Measurements from ENCODE around the gene CSMD2. TPM values are rescaled to one million over a fixed set of nuclear protein-coding genes. Genes with fewer than 3 reads are reported as not detected.

CSMD2 gene
- polyA plus RNA-seq, 1 experiment = 1.8 TPM

DNA sequence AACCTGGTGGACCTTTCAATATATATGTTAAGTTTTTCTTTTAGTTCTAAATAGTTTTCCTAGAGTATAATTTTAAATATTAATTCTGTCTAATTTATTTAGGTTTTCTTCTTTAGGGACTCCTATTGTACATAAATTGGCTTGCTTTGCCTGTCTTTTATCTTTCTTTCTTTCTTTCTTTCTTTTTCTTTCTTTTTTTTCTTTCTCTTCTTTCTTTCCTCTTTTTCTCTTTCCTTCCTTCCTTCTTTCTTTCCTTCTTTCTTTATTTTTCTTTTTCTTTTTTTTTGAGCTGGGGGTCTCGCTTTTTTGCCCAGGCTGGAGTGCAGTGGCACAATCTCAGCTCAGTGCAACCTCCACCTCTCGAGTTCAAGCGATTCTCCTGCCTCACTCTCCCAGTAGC, 657.4 kb downstream of the CSMD2 start:
- POLR2A ChIA-PET = no interaction called here
- H3K27me3 ChIP-seq (ENCODE audit: control insufficient read depth, insufficient read depth, low read length) = no peaks in the 10 kb centered on the region
- no peaks in the 10 kb centered on the region for H3K36me3 ChIP-seq (ENCODE audit: control insufficient read depth, insufficient read depth, low read length)
- CTCF ChIA-PET = no interaction called here
- H3K4me3 ChIP-seq (ENCODE audit: low read depth, low read length) = no peak overlapping the region
- DNase-seq (ENCODE audit: low read depth) = no peak
- TF ChIP-seq, protein P1, sequence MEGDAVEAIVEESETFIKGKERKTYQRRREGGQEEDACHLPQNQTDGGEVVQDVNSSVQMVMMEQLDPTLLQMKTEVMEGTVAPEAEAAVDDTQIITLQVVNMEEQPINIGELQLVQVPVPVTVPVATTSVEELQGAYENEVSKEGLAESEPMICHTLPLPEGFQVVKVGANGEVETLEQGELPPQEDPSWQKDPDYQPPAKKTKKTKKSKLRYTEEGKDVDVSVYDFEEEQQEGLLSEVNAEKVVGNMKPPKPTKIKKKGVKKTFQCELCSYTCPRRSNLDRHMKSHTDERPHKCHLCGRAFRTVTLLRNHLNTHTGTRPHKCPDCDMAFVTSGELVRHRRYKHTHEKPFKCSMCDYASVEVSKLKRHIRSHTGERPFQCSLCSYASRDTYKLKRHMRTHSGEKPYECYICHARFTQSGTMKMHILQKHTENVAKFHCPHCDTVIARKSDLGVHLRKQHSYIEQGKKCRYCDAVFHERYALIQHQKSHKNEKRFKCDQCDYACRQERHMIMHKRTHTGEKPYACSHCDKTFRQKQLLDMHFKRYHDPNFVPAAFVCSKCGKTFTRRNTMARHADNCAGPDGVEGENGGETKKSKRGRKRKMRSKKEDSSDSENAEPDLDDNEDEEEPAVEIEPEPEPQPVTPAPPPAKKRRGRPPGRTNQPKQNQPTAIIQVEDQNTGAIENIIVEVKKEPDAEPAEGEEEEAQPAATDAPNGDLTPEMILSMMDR (IDR thresholded peaks at IDR 0.05; ENCODE audit: insufficient read depth, low read depth, low read length) = no peak

DNA sequence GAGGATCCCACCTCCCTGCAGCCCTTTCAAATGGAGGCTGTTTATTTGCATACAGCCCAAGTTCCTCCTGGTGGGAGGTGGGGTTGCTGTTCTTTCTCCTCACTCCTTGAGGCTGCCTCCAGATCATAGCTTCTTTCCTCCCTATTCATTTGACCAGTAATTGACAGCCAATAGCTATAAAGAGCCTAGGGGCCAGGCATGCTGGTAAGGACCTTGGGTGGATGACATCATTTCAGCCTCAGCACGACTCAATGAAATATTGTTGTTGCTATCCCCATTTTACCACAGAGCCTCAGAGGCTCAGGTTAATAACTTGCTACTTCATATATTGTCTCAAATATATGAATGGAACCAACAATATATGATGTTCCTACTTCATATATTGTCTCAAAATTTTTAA, 661.5 kb downstream of the CSMD2 start:
- CTCF ChIA-PET = interaction anchor here (0.7 kb wide), 1 partner anchor 10 kb away, joined by 3 read pairs; no protein-coding TSS in a partner anchor
- H3K36me3 ChIP-seq (ENCODE audit: control insufficient read depth, insufficient read depth, low read length) = no peaks in the 10 kb centered on the region; the same call in 1 of the 2 replicates
- H3K4me3 ChIP-seq (ENCODE audit: low read depth, low read length) = no peak overlapping the region
- POLR2A ChIA-PET = no interaction called here
- no peak for DNase-seq (ENCODE audit: low read depth)
- H3K27me3 ChIP-seq (ENCODE audit: control insufficient read depth, insufficient read depth, low read length) = no peaks in the 10 kb centered on the region
- TF ChIP-seq, protein P1 (IDR thresholded peaks at IDR 0.05; ENCODE audit: insufficient read depth, low read depth, low read length) = no peak

DNA sequence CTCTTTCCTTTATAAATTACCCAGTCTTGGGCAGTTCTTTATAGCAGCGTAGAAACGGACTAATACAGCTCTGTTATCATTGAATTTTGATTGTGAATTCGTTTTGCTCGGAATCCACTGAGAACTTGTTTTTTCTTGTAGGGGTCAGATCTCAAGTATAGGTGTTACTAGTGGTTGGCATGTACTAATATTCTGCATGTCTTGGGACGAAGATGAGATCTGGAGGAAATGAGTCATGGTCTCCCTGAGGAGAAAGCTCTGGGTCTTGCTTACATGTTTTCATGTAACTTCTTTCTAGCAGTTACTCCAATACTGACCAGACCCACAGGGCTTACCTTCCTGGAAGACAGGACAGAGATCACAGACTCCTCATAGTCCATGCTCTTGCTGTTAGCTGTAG, 662.3 kb downstream of the CSMD2 start:
- ChIA-PET POLR2A (no interaction called here), CTCF (no interaction called here)
- H3K4me3 ChIP-seq (ENCODE audit: low read depth, low read length) = no peak overlapping the region
- no peaks in the 10 kb centered on the region for H3K27me3 ChIP-seq (ENCODE audit: control insufficient read depth, insufficient read depth, low read length)
- DNase-seq (ENCODE audit: low read depth) = no peak
- TF ChIP-seq, protein P1 (IDR thresholded peaks at IDR 0.05; ENCODE audit: insufficient read depth, low read depth, low read length) = no peak
- H3K36me3 ChIP-seq (ENCODE audit: control insufficient read depth, insufficient read depth, low read length) = no peaks in the 10 kb centered on the region; the same call in 1 of the 2 replicates

DNA sequence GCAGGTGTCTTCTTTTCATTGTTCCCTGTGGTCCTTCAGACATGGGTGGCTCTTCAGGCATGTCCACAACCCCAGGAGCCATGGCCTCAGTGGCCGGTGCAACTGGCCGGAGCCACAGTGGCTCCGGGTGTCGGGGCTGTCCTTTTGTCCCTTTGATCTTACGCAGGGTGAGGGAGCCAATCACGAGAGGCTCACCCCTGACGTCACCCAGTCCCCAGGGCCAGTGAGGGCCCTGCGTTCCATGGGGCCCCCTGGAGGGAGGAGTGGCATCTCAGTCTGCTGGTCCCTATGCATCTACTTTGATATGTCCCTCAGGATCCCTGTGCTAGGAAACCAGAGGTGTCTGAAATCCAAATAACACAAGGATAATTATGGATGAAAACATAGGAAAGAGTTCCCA, 663.3 kb downstream of the CSMD2 start:
- Histone ChIP-seq H3K36me3 (ENCODE audit: control insufficient read depth, insufficient read depth, low read length) (no peaks in the 10 kb centered on the region; the same call in 1 of the 2 replicates), H3K27me3 (ENCODE audit: control insufficient read depth, insufficient read depth, low read length) (no peaks in the 10 kb centered on the region), H3K4me3 (ENCODE audit: low read depth, low read length) (no peak overlapping the region)
- no peak for DNase-seq (ENCODE audit: low read depth)
- ChIA-PET CTCF (no interaction called here), POLR2A (no interaction called here)
- TF ChIP-seq, protein P1 (IDR thresholded peaks at IDR 0.05; ENCODE audit: insufficient read depth, low read depth, low read length) = no peak

DNA sequence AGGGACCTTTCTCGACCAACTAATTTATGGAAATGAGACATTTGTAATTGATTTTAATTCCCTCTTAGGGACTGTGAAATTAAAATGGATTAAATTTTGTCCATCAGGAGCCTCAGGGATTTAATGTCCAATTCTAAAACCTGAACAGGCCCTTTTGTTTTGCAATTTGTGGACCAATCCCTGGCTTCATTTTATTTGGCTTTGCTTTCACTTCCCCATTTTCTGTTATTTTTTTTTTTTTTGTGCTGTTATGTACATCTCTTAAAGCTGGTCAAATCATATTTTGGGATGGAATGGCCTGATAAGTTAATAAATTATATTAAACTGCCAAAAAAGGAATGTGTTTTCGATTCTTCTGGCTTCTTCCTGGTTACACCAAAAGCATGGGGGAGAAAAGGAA, 663.7 kb downstream of the CSMD2 start:
- no peak overlapping the region for H3K4me3 ChIP-seq (ENCODE audit: low read depth, low read length)
- POLR2A ChIA-PET = no interaction called here
- no peak for DNase-seq (ENCODE audit: low read depth)

More for the DNA sequence above, 663.7 kb downstream of the CSMD2 start:
- no peaks in the 10 kb centered on the region for H3K27me3 ChIP-seq (ENCODE audit: control insufficient read depth, insufficient read depth, low read length)
- TF ChIP-seq, protein P1 (IDR thresholded peaks at IDR 0.05; ENCODE audit: insufficient read depth, low read depth, low read length) = no peak
- CTCF ChIA-PET = no interaction called here
- no peaks in the 10 kb centered on the region; the same call in 1 of the 2 replicates for H3K36me3 ChIP-seq (ENCODE audit: control insufficient read depth, insufficient read depth, low read length)

Measured in BJ (cell line).